GM18505 (cell line): Measurements from ENCODE around the gene SKAP1.

Source experiments
- ATAC-seq: cut with Tn5 transposase; IDR thresholded peaks from one replicate; pipeline ENCODE4 v1.9.1; 2021; ENCODE audit not compliant: unreplicated experiment
- POLR2A ChIP-seq: IDR thresholded peaks from 4 replicates; pipeline ENCODE4 v1.6.1; 2011; ENCODE audit warnings: borderline replicate concordance; ENCODE audit not compliant: insufficient read depth, insufficient read length; ENCODE audit errors: extremely low read depth

Gene SKAP1

GRCh38 chr17:48326310-48326709, 103.7 kb downstream of the SKAP1 start:
- no peak for TF ChIP-seq POLR2A
- ATAC-seq = no peak

GRCh38 chr17:48322060-48322459, 108.0 kb downstream of the SKAP1 start:
- TF ChIP-seq POLR2A = no peak
- ATAC-seq = no peak

- ATAC-seq = no peak
- no peak for TF ChIP-seq POLR2A
Observed at GRCh38 chr17:48317732-48318131, 112.3 kb downstream of the SKAP1 start.

GRCh38 chr17:48314716-48315115, 115.3 kb downstream of the SKAP1 start:
- TF ChIP-seq POLR2A = no peak
- ATAC-seq = no peak

GRCh38 chr17:48313096-48313755, 116.8 kb downstream of the SKAP1 start:
- no peak for TF ChIP-seq POLR2A
- no peak for ATAC-seq

DNA sequence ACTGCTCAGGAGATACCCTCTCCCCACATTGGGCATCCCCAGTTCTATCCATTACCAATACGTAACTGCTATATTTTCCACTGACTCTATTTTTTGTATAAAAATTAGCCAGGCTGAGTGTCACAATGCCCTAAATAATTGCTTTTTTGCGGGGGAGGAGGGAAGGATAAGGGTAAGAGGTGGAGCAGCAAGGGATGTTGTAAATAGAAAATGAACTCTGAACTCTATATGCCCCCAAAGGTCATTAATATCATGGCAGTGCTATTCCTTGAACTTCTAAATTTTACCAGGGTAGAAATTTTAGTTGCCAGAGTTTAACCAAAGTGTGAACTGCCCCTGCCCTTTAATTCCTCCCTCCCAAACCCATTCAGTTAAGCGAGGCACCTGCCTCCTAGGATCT, 118.7 kb downstream of the SKAP1 start:
- ATAC-seq = no peak
- no peak for TF ChIP-seq POLR2A

GRCh38 chr17:48310748-48311213, 119.2 kb downstream of the SKAP1 start:
- no peak for ATAC-seq
- no peak for TF ChIP-seq POLR2A

GRCh38 chr17:48308581-48308980, 121.4 kb downstream of the SKAP1 start:
- no peak for ATAC-seq
- no peak for TF ChIP-seq POLR2A

DNA sequence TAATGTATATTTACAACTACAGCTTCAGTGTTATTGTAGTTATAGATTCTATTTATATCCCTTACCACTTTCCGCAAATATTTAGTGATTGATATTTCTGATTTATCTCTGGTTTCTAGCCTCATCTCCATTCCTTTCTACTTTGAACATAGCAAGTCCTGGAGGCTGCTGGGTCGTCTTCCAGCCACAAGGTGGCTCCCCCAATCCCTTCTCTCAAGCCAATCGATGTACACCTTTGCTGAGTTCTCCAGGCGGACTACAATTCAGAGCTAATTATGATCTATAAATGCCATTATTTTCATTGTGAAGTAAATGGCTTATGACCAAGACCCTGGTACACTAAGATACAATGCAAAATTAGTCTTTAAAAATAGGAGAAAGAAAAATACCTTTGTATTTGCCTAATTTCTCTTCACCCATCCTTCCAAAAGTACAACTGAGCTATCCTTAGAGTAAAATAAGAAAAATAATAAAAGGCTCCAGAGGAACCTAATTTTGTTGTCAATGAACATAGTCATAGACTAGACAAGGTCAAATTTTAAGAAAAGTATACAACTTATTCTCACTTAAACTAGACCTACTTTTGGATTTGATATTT, 122.1 kb downstream of the SKAP1 start:
- ATAC-seq = no peak

DNA sequence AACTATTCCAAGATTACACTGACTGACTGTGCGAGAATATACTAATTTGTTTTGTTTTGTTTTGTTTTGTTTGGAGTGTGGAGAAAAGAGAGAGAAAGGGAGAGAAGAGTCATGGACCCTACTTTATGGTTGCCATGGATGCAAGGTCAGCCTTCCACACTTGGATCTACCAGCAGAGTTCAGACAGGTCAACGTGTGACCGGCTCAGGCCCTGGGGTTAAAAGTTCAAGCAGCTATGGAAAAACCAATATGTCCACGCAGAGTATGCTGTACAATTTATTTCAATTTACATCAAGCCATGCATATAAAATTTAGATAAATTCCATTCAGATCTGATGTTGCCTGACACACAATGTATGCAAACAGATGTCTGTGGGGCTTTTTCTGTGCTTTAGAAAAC, 122.8 kb downstream of the SKAP1 start:
- no peak for ATAC-seq
- TF ChIP-seq POLR2A = no peak

More for the DNA sequence above, 122.1 kb downstream of the SKAP1 start:
- no peak for TF ChIP-seq POLR2A

DNA sequence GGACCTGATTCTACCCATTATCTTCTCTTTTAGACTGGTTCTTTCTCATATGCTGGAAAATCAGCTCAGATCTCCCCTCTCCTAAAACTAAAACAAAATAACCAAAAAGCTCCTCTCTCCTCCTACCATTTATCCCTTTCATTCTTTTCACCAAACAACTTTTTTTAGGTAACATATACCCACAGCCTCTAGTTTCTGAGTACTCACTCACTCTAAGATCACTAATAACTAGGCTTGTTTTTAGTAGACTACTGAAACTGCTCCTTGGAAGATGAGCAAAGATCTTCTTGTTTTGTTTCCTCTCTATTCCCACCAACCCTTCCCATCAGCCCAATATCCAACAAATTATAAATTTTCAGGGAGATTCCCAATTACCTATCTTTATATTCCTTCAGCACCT, 129.0 kb downstream of the SKAP1 start:
- ATAC-seq = no peak
- no peak for TF ChIP-seq POLR2A

DNA sequence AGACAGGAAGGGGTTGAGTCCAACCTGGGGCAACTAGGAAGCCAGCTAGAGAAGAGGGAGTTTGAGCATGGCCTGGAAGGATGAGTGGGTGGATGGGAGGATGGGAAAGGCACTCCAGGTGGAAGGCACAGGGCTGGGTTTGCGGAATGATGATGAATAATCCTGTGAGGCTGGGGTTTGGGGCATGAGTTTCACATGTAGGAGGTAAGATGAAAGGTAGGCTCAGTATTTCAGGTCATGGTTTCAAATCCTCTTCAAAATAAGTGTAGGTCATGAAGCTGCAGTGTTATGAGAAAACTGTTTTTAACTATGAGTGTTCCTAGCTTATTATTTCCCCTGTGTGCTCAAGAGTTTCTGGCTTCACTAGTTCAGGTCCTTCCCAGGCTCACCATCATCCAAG, 130.3 kb downstream of the SKAP1 start:
- no peak for TF ChIP-seq POLR2A

DNA sequence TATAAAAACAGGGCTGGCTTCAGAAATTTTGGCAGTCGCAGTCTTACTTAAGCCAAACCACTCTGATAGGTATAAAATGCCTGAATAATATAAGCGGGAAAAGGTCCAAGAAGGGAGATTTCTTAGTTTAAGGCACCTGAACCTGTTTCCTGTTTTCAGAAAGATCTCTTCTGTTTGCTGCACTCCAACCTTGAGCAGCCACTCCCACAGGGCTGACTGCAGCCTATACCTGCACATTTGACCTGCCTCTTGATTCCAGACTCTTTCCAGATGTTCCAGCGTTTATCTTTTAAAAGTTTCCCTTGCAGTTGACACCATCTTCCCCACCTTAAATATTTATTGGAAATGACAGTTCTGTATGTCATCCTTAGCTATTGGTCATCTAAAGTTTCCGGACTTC, 132.2 kb downstream of the SKAP1 start:
- TF ChIP-seq POLR2A = no peak
- no peak for ATAC-seq

More for the DNA sequence above, 130.3 kb downstream of the SKAP1 start:
- ATAC-seq = no peak

GRCh38 chr17:48296453-48296852, 133.6 kb downstream of the SKAP1 start:
- TF ChIP-seq POLR2A = no peak
- no peak for ATAC-seq
